IMR-90 (cell line): Measurements from ENCODE around the gene SDC3. TPM values are rescaled to one million over a fixed set of nuclear protein-coding genes. Genes with fewer than 3 reads are reported as not detected.

Source experiments
- ATAC-seq: fragments of 200-7000 bp; cut with Tn5 transposase; 2 replicates; pipeline ENCODE4 v1.9.1; 2020; ENCODE audit warnings: low read depth, mild to moderate bottlenecking, moderate library complexity
- BruUV-seq: library from RNA; stranded (reverse); fragments of 400-500 nt; replicated peaks from 2 replicates; lab custom pipeline; 2021; lab: Mats Ljungman, UMichigan
- CTCF ChIA-PET: fragments of 300-600 bp; formaldehyde crosslinking; extraction: SDS; loops from one replicate; lab custom pipeline; 2021; ENCODE audit warnings: antibody characterized with exemption; lab: Yijun Ruan, JAX
- POLR2A ChIA-PET: fragments of 300-600 bp; sonication (Branson Sonifier 250); formaldehyde crosslinking; loops from one replicate; lab custom pipeline; 2022; ENCODE audit warnings: antibody characterized with exemption; ENCODE audit not compliant: unreplicated experiment; lab: Charles Lee
- DNase-seq: peaks from one replicate; pipeline ENCODE4 v3.0.0; 2013
- H2AFZ ChIP-seq: replicated peaks from 2 replicates; pipeline ENCODE3; 2013; ENCODE audit warnings: low read length, mild to moderate bottlenecking; ENCODE audit not compliant: poor library complexity
- H2AK5ac ChIP-seq: 2 replicates; pipeline ENCODE4 v1.6.1; 2013; ENCODE audit warnings: low read depth, low read length, inconsistent platforms
- H2AK9ac ChIP-seq: replicated peaks from 2 replicates; pipeline ENCODE3; 2013; ENCODE audit warnings: mild to moderate bottlenecking, low read depth, low read length, moderate library complexity; ENCODE audit not compliant: poor library complexity
- H2BK120ac ChIP-seq: 2 replicates; pipeline ENCODE4 v1.6.1; 2013; ENCODE audit warnings: low read depth, low read length, inconsistent platforms
- H2BK15ac ChIP-seq: 3 replicates; pipeline ENCODE4 v1.6.1; 2013; ENCODE audit warnings: low read depth, low read length, inconsistent platforms
- H2BK20ac ChIP-seq: 2 replicates; pipeline ENCODE4 v1.6.1; 2013; ENCODE audit warnings: low read depth, mild to moderate bottlenecking, inconsistent platforms, low read length, moderate library complexity
- H2BK5ac ChIP-seq: 2 replicates; pipeline ENCODE4 v1.6.1; 2013; ENCODE audit warnings: mild to moderate bottlenecking, low read depth, low read length, inconsistent platforms; ENCODE audit not compliant: poor library complexity, severe bottlenecking
- H3K14ac ChIP-seq: replicated peaks from 2 replicates; pipeline ENCODE4 v1.6.1; 2013; ENCODE audit warnings: low read depth, low read length, inconsistent platforms
- H3K18ac ChIP-seq: 2 replicates; pipeline ENCODE4 v1.6.1; 2013; ENCODE audit warnings: low read depth, low read length, control low read depth
- H3K23ac ChIP-seq: 2 replicates; pipeline ENCODE4 v1.6.1; 2013; ENCODE audit warnings: low read depth, low read length, inconsistent platforms
- H3K27ac ChIP-seq: 2 replicates; pipeline ENCODE4 v1.5.1; 2013; ENCODE audit warnings: mild to moderate bottlenecking, control low read depth, low read length; ENCODE audit not compliant: insufficient read depth
- H3K27me3 ChIP-seq: 2 replicates; pipeline ENCODE4 v1.6.1; 2013; ENCODE audit warnings: low read length; ENCODE audit not compliant: control insufficient read depth, insufficient read depth
- H3K36me3 ChIP-seq: 2 replicates; pipeline ENCODE4 v1.6.1; 2013; ENCODE audit warnings: low read length, mixed read lengths; ENCODE audit not compliant: control insufficient read depth, insufficient read depth
- H3K4ac ChIP-seq: 2 replicates; pipeline ENCODE4 v1.6.1; 2013; ENCODE audit warnings: low read depth, low read length, inconsistent platforms
- H3K4me1 ChIP-seq: 2 replicates; pipeline ENCODE4 v1.6.1; 2013; ENCODE audit warnings: low read length, mixed read lengths; ENCODE audit not compliant: control insufficient read depth, insufficient read depth
- H3K4me2 ChIP-seq: 2 replicates; pipeline ENCODE4 v1.6.1; 2013; ENCODE audit warnings: low read depth, mild to moderate bottlenecking, control low read depth, low read length, moderate library complexity
- H3K4me3 ChIP-seq: 2 replicates; pipeline ENCODE4 v1.5.1; 2013; ENCODE audit warnings: low read depth, mild to moderate bottlenecking, control low read depth, low read length, moderate library complexity; ENCODE audit not compliant: insufficient read depth
- H3K56ac ChIP-seq: 2 replicates; pipeline ENCODE4 v1.6.1; 2013; ENCODE audit warnings: low read length, inconsistent platforms; ENCODE audit not compliant: insufficient read depth; ENCODE audit errors: extremely low read depth
- H3K79me1 ChIP-seq, 2 experiments: 2 replicates each; pipeline ENCODE4 v1.6.1; 2013; ENCODE audit warnings: low read length in 2 of 2, inconsistent platforms in 1 of 2, low read depth in 1 of 2
- H3K9ac ChIP-seq: 2 replicates; pipeline ENCODE4 v1.6.1; 2013; ENCODE audit warnings: low read depth, low read length, control low read depth
- H3K9me1 ChIP-seq: 2 replicates; pipeline ENCODE4 v1.6.1; 2013; ENCODE audit warnings: low read length, inconsistent platforms; ENCODE audit not compliant: insufficient read depth
- H3K9me3 ChIP-seq: 2 replicates; pipeline ENCODE4 v1.6.1; 2013; ENCODE audit warnings: low read length; ENCODE audit not compliant: control insufficient read depth, insufficient read depth
- H4K20me1 ChIP-seq: 2 replicates; pipeline ENCODE4 v1.6.1; 2013; ENCODE audit warnings: low read length, inconsistent platforms; ENCODE audit not compliant: insufficient read depth
- H4K5ac ChIP-seq: 2 replicates; pipeline ENCODE4 v1.6.1; 2013; ENCODE audit warnings: mild to moderate bottlenecking, low read depth, low read length, control low read depth
- H4K8ac ChIP-seq, 2 experiments: 2 replicates each; pipeline ENCODE4 v1.6.1; 2013; ENCODE audit warnings: low read depth in 2 of 2, low read length in 2 of 2, control low read depth in 1 of 2, inconsistent platforms in 1 of 2
- H4K91ac ChIP-seq: 2 replicates; pipeline ENCODE4 v1.6.1; 2013; ENCODE audit warnings: low read depth, low read length, inconsistent platforms; ENCODE audit not compliant: insufficient read depth
- BHLHE40 ChIP-seq: fragments of 150-350 bp; IDR thresholded peaks from 2 replicates; pipeline ENCODE4 v1.6.1; 2016; ENCODE audit warnings: mild to moderate bottlenecking, low read depth, low read length
- CEBPB ChIP-seq: IDR thresholded peaks from 2 replicates; pipeline ENCODE4 v1.6.1; 2012; ENCODE audit warnings: low read depth, low read length, improper control_type of control experiment
- MAFK ChIP-seq: IDR thresholded peaks from 2 replicates; pipeline ENCODE4 v1.6.1; 2012; ENCODE audit warnings: low read depth, low read length, improper control_type of control experiment
- MAZ ChIP-seq: IDR thresholded peaks from 2 replicates; pipeline ENCODE4 v1.6.1; 2012; ENCODE audit warnings: low read depth, mild to moderate bottlenecking, low read length, improper control_type of control experiment, moderate library complexity, borderline replicate concordance
- MXI1 ChIP-seq: IDR thresholded peaks from 2 replicates; pipeline ENCODE4 v1.6.1; 2012; ENCODE audit warnings: low read depth, mild to moderate bottlenecking, low read length, moderate library complexity, borderline replicate concordance
- POLR2A ChIP-seq: IDR thresholded peaks from 2 replicates; pipeline ENCODE4 v1.6.1; 2012; ENCODE audit warnings: mild to moderate bottlenecking, low read depth, low read length
- RAD21 ChIP-seq: IDR thresholded peaks from 2 replicates; pipeline ENCODE4 v1.6.1; 2012; ENCODE audit warnings: low read length, improper control_type of control experiment
- RCOR1 ChIP-seq: IDR thresholded peaks from 2 replicates; pipeline ENCODE4 v1.6.1; 2012; ENCODE audit warnings: mild to moderate bottlenecking, low read length, improper control_type of control experiment; ENCODE audit not compliant: insufficient replicate concordance
- WGBS, 2 experiments: methylation state at CpG; one replicate each; pipeline versions ENCODE4 v1.1.5 to v1.1.7; 2013; ENCODE audit warnings: missing lambda C conversion rate in 2 of 2; ENCODE audit not compliant: insufficient read length in 1 of 2; ENCODE audit errors: extremely low coverage in 2 of 2; 5-methylcytosine and 5-hydroxymethylcytosine counted together
- dilution Hi-C: fragments of 300-500 bp; cut with HindIII; formaldehyde crosslinking; loops from one replicate; pipeline ENCODE4 v1.14.3; 2018; ENCODE audit warnings: low sequenced_read_pairs; ENCODE audit not compliant: unreplicated experiment
- in situ Hi-C: fragments of 300-500 bp; cut with MboI; formaldehyde crosslinking; loops from 3 replicates; pipeline ENCODE4 v1.14.3; 2019; ENCODE audit warnings: low sequenced_read_pairs, inconsistent platforms, mixed read lengths
- intact Hi-C: fragments of 100-400 bp; cut with micrococcal nuclease; formaldehyde crosslinking; loops from 2 replicates; pipeline ENCODE4 v1.10.0; 2022
- polyA plus RNA-seq, 3 experiments: library from polyadenylated mRNA; depleted of rRNA; stranded (reverse); fragments of >200 nt; gene quantifications; 2 replicates each; pipeline ENCODE4 v1.2.3, GENCODE V29; 2012; ENCODE audit warnings: low replicate concordance in 1 of 3
- total RNA-seq: library from RNA; depleted of rRNA; stranded (reverse); fragments of >200 nt; gene quantifications from 2 replicates; pipeline ENCODE4 v1.2.3, GENCODE V29; 2012

Gene SDC3
- total and polyA plus RNA-seq, 2 of the 4 experiments (the other 2 are of a cell fraction) = 13.1 to 71.5 TPM

DNA sequence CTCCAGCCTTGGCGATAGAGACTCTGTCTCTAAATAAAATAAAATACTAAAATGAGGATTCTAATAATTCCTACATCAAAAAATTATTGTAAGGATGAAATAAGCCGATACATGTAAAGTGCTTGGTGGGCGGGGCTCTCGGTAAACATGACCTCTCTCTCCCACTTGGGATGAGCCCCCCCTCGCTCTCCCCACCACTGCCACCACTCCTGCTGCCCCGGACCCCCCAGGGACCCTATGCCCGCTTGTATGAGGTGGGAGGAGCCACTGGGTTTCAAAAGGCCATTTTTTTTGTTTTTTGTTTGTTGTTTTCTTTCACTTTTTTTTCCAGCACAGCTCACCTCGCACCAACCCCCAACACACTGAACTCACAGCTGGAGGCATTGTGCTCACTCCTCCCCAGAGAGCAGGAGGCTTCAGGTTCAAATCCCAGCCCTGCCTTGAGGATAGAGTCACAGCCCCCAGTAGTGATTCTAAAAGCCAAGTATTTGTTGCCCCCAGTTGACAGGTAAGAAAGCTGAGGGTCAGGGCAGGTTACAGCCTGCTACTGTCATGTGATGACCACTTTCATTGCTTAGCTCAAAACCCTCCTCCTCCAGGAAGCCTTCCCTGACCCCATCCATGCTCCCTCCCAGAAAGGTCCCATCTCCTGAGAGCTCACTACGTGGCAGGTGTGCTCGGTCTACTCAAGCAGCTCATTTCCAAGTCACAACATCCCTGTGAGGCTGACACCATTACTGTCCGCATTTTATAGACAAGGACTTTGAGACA is 4.2 kb downstream of the SDC3 start:
- Histone ChIP-seq H3K9me3 (no peaks in the 10 kb centered on the region), H2BK20ac (no peak overlapping the region), H3K4me1 (peaks cover 45% of the 10 kb centered on the region), H3K4me3 (no peak overlapping the region), H2BK15ac (no peak overlapping the region), H3K18ac (no peak overlapping the region), H4K8ac (no peak overlapping the region), H4K20me1 (peaks cover 75% of the 10 kb centered on the region), H2AK5ac (peak overlapping the region; percentile 36; the same call in 1 of the 2 replicates), H3K36me3 (0 out of 2 replicates have a peak, but pooled peaks cover 2% of the 10 kb centered on the region), H3K14ac (no peak overlapping the region), H3K9ac (no peak overlapping the region), H2AFZ (peak overlapping the region; percentile 23), H4K91ac (no peak overlapping the region), H3K27me3 (no peaks in the 10 kb centered on the region), H3K4ac (no peak overlapping the region), H3K56ac (no peak overlapping the region), H3K79me1 (peaks cover 54 to 86% of the 10 kb centered on the region in 2 experiments), H3K23ac (no peak overlapping the region), H3K9me1 (peaks cover 30% of the 10 kb centered on the region; the same call in 1 of the 2 replicates), H2AK9ac (no peak overlapping the region), H2BK120ac (no peak overlapping the region), H3K4me2 (no peak overlapping the region), H2BK5ac (no peak overlapping the region), H3K27ac (no peak overlapping the region), H4K5ac (no peak overlapping the region)
- no peak for DNase-seq
- ChIA-PET CTCF (interaction anchor here (0.6 to 1.8 kb wide), 3 partner anchors 97 to 1931 kb away, joined by 3 to 9 read pairs (median 5); no protein-coding TSS in a partner anchor), POLR2A (no interaction called here)
- ATAC-seq = no peak
- intact Hi-C loops = no loop called here
- dilution Hi-C loops = loop anchor here (25.0 kb wide), 1 partner anchor 92 kb away; no protein-coding TSS in a partner anchor
- in situ Hi-C loops = no loop called here
- WGBS, 2 experiments = 100% methylated on average over 2 of the region's 11 CpGs; no CpG with 5 or more reads in 1 of the 2 experiments
- no TSS peak for BruUV-seq
- TF ChIP-seq MXI1 = no peak
- no peak for TF ChIP-seq BHLHE40
- no peak for TF ChIP-seq POLR2A
- TF ChIP-seq RAD21 = no peak
- no peak for TF ChIP-seq MAZ
- TF ChIP-seq CEBPB = no peak
- TF ChIP-seq MAFK = no peak
- TF ChIP-seq RCOR1 = no peak
